ENCODE data around the gene DLGAP3.
A peak's percentile ranks its signal among the peaks of the same experiment; 100 is the strongest.

Gene DLGAP3

GRCh38 chr1:34864759-34865158 lies 64.7 kb downstream of the DLGAP3 start:
- DNase-seq = no peak

DNA sequence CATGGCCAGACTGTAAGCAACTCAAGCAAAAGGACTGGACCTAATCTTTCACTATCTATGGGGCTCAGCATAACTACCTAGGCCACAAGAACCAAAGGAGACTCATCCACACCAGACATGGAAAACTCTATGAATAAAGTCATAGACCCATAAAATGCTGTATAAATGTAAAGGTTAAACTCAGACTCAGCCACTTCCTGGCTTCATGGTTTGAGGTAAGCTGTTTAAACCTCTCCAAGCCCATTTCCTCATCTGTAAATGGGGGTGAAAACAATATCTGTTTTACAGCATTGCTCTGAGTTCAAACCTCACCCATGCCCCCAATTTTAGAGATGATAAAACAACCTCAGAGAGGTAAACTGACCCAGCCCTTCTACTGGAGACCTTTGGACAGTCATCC lies 65.9 kb downstream of the DLGAP3 start:
- no peak for DNase-seq

DNA sequence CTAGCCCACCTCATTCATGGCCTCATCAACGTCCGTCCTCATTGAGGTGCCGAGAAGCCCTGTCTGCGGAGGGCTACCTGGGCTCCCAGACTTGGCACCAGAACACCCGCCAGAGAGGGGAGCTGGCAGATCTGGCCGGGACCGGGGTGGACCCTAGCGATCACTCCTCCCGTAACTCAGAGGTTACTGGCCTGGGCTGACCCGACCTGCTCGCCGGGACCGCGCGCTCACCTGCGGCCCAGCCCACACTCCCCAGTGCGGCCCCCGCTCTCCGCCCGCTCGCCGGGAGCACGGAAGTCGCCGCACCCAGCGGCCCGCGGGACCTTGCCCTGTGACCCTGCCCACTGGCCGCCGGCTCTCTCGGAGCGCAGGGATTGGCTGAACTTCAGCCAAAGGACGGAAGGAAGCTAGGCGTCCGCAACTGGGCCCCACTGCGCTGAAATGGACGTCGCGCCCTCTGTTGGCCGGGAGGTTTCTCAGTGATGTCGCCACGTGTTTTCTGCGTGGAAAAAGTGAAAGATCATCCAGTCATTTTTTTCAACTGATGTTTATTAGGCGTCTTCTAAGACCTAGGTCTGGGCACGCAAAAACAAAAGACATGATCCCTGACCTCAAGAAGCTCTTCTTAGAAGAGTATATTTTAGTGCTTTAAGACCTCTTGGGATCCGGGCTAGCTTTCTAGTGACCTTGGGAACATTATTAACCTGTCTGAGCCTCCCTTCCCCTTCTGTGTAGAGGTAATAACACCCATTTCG lies 69.8 kb downstream of the DLGAP3 start, which contains the start of gene SMIM12:
Gene SMIM12, minus strand, starts transcription at position 304 of the 755 bp plus-strand sequence. CDS start 3,772 bp downstream, outside the sequence.
- DNase-seq = peak; percentile 93

DNA sequence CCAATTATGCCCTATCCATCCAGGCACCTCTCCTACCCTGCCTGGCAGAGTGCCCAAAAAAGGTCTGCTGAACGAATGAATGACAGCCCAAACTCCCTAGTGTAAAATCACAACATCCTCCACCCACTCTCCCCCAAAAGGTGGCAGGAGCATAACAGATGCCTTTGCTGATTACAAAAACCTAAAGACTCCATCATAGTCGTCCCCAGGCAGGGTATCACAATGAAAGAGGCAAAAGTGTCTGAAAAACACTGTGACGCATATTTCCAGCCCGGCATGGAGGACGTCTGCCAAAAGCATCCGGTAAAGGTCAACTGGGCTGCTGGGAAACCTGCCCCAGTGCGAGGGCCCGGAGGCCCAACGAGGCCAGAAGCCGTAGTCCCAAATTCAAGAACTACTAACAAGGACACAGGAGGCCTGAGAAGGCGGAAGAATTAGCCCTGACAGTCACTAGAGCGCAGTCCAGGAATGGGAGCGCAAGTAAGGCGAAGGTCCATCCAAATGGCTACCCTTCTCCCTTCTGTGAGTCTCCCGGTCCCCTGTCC lies 70.5 kb downstream of the DLGAP3 start:
- DNase-seq = peak; percentile 55

DNA sequence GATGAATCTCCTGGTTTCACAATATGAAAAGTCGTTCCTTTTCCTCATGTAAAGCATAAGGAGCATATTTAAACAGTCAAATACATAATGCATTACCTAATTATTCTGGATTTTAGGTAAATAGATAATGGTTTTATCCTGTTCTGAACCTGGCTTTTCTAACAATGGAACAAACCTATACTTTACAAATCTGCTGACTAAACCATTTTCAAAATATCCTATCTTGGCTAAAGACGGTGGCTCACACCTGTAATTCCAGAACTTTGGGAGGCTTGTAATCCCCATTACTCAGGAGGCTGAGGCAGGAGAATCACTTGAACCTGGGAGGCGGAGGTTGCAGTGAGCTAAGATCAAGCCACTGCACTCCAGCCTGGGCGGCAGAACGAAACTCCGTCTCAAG lies 72.8 kb downstream of the DLGAP3 start:
- no peak for DNase-seq

DNA sequence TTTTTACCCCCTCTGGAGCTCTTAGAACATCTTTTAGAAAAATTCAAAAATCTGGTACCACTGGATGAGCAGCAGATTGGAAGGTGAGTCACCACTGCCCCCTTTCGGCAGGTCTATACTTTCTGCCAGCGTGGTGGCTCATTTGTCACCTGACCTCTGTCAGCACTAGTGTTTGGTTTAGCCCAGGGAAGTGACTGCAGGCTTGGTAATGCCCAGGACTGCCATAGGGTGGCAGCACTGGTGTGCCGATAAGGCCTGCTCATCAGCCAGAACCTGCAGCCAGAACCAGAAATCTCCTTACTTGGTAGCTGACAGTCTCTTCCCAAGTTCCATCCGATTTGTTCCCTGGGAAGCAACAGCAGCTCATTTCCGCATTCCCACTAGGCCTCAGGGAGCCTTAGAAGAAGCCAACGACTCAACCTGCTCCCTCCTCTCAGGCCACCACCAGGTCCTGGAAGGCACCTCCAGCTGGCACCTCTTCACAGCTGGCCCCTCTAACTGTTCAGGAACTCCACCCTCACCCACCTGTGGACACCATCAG lies 76.7 kb downstream of the DLGAP3 start:
- DNase-seq = peak; percentile 74

GRCh38 chr1:34851431-34852105 lies 77.9 kb downstream of the DLGAP3 start:
- no peak for DNase-seq

- no peak for DNase-seq
Measured at GRCh38 chr1:34850382-34850781, 79.1 kb downstream of the DLGAP3 start.

- no peak for DNase-seq
Measured at GRCh38 chr1:34847094-34847493, 82.4 kb downstream of the DLGAP3 start.

DNA sequence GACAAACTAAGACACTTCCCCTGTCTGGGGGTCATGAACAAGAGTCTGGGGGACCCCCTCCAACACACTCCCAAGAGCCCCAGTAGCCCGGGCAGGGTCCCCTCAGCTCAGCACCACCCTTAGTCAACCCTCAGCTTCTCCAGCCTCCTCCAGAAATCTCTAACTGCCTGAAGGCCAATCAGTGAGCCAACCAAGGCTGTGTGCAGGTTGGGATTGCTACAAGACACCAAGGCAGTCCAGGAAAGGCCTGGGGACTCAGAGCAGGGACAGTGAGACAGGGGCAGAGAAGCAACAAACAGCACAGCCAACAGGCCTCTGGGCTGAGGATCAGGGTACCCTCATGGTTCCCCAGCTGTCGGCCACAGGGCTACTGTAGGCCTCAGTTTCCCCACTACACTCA lies 83.2 kb downstream of the DLGAP3 start:
- DNase-seq = no peak

DNA sequence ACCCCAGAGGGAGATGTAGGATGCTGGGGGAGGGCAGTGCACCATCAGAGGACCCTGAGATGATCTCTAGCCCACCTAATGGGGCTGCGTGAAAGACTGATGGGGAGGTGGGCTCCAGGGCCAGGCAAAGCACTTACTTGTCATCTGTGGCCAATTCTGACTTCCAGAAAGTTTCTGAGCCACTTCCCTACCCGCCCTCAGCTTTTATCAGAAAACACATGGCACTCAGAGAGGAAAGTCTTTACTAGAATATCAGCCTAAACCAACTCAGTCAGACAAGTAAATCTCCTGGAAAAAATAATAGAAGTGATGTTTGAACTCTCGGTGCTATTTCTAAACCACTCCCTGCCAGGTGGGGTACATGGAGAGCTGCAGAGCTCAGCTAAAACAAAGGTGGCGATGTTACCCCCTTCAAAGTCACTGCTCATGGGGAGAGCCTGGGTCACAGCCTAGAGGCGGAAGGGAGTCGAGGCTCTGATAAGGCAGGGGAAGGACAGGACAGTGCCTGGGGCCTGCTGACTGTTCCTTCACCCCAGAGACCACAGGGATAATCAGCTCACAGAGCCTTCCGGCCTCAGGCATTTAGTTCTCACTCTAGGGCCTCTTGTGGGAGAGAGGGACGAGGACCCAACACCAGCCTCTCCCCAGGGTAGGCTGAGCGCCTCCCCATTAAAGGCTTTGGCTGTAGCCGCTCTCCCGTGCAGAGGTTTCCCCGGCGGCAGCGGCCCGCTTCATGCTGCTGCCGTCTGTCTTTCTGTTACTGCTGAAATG lies 84.1 kb downstream of the DLGAP3 start:
- DNase-seq = no peak

GRCh38 chr1:34844252-34844634 lies 85.2 kb downstream of the DLGAP3 start:
- DNase-seq = no peak

- no peak for DNase-seq
Measured at GRCh38 chr1:34843392-34844251, 85.8 kb downstream of the DLGAP3 start.

GRCh38 chr1:34842952-34843371 lies 86.5 kb downstream of the DLGAP3 start:
- no peak for DNase-seq

GRCh38 chr1:34842073-34842472 lies 87.4 kb downstream of the DLGAP3 start:
- DNase-seq = no peak

GRCh38 chr1:34840426-34840825 lies 89.0 kb downstream of the DLGAP3 start:
- DNase-seq = no peak

- DNase-seq = no peak
Measured at GRCh38 chr1:34839526-34840305, 89.7 kb downstream of the DLGAP3 start.

DNA sequence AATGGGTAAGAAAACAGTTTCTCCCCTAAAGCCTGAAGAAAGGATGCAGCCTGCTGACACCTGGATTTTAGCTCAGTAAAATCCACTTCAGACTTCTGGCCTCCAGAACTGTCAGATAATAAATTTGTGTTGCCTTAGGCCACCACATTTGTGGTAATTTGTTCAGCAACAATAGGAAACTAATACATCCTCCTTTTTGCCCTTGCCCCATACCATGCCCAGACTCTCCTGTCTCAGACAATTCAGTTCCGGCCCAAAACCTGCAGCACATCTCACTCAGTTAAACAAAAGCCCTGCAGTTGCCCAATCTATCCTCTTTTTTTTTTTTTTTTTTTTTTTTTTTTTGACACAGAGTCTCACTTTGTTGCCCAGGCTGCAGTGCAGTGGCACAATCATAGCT lies 95.7 kb downstream of the DLGAP3 start:
- DNase-seq = no peak

GRCh38 chr1:34831721-34832246 lies 97.7 kb downstream of the DLGAP3 start:
- DNase-seq = no peak

DNA sequence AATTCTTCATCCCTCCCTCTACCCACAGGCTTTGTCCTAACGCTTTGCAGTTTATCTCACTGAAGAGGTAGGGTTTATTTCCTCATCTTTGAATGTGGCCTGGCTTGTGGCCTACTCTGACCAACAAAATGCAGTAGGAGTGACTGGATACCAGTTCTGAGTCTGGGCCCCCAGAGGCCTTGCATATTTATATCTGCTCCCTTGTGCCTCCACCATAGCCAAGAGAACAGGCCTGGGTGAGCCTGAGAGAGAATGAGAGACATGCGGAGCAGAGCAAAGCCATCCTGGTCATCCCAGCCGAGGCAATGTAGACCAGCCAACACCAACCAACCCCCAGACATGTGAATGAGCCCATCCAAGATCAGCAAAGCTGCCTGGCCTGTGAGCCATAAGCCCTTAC lies 100.2 kb downstream of the DLGAP3 start:
- no peak for DNase-seq

- DNase-seq = no peak
Measured at GRCh38 chr1:34828611-34829010, 100.8 kb downstream of the DLGAP3 start.

All from right forelimb (tissue), 1 donor.